Measurements from ENCODE around the gene LYPD6.

GRCh38 chr2:149339324-149339723, 8.9 kb downstream of the LYPD6 start:
- TF ChIP-seq EZH2phosphoT487 (IDR thresholded peaks at IDR 0.05; ENCODE audit: borderline replicate concordance, low read length) = no peak
- no peak for TF ChIP-seq CTCF (conservative IDR thresholded peaks at IDR 0.05; ENCODE audit: low read depth, low read length)
